Suprapubic skin (tissue), 4 donors: ENCODE measurements around the gene GFPT1. TPM values are rescaled to one million over a fixed set of nuclear protein-coding genes. Genes with fewer than 3 reads are reported as not detected.
"Not testable (repeated sequence)": the region's sequence is repeated elsewhere in the genome, so short reads cannot be mapped to it uniquely, and the experiment has no call there.

Experiments used
- DNase-seq, 2 donors: peaks; one replicate each; pipeline ENCODE4 v3.0.0-alpha.2; 2019; ENCODE audit warnings: low spot score in 2 of 2
- H3K27ac ChIP-seq: fragments of 200-600 bp; sonication (generic); one replicate; pipeline ENCODE4 v1.5.1; 2019
- H3K27me3 ChIP-seq: fragments of 200-600 bp; sonication (generic); one replicate; pipeline ENCODE4 v1.5.1; 2019
- H3K36me3 ChIP-seq: fragments of 200-600 bp; sonication (generic); one replicate; pipeline ENCODE4 v1.5.1; 2019
- H3K4me1 ChIP-seq: fragments of 200-600 bp; sonication (generic); one replicate; pipeline ENCODE4 v1.5.1; 2019
- H3K4me3 ChIP-seq: fragments of 200-600 bp; sonication (generic); one replicate; pipeline ENCODE4 v1.5.1; 2019; ENCODE audit warnings: mild to moderate bottlenecking
- H3K9me3 ChIP-seq: fragments of 200-600 bp; sonication (generic); one replicate; pipeline ENCODE4 v1.5.1; 2019
- EP300 ChIP-seq: sonication (generic); formaldehyde crosslinking; IDR thresholded peaks from one replicate; pipeline ENCODE4 v1.6.1; 2017; ENCODE audit warnings: antibody characterized with exemption
- POLR2A ChIP-seq, 2 donors: fragments of 450-650 bp; IDR thresholded peaks; one replicate each; pipeline ENCODE4 v1.6.1; 2017; ENCODE audit warnings: antibody characterized with exemption in 2 of 2, mild to moderate bottlenecking in 2 of 2, moderate library complexity in 2 of 2
- POLR2AphosphoS5 ChIP-seq, 3 donors: sonication (generic); formaldehyde crosslinking; IDR thresholded peaks; one replicate each; pipeline ENCODE4 v1.6.1; 2017; ENCODE audit warnings: antibody characterized with exemption in 3 of 3
- WGBS: methylation state at CpG from one replicate; pipeline ENCODE4 v1.1.5; 2018; 5-methylcytosine and 5-hydroxymethylcytosine counted together
- total RNA-seq, 4 donors: library from RNA; depleted of rRNA; stranded (reverse); fragments of >200 nt; gene quantifications; one replicate each; pipeline ENCODE4 v1.1.0, GENCODE V29; 2016
- TF ChIP-seq, protein P1 (sequence below), 2 donors: fragments of 200-600 bp in 1 of 2; fragments of 450-650 bp in 1 of 2; sonication (generic) in 1 of 2; IDR thresholded peaks; one replicate each; pipeline ENCODE4 v1.5.1; 2016 to 2019; ENCODE audit warnings: antibody characterized with exemption in 2 of 2, mild to moderate bottlenecking in 1 of 2, moderate library complexity in 1 of 2

Gene GFPT1
- total RNA-seq, 4 donors from 2014 or later: 10.0 to 17.0 (median 12.7) TPM

GRCh38 chr2:69372767-69373166 is 14.3 kb downstream of the GFPT1 start:
- TF ChIP-seq POLR2AphosphoS5 (IDR thresholded peaks at IDR 0.05): no peak
- TF ChIP-seq POLR2A (IDR thresholded peaks at IDR 0.05): no peak
- TF ChIP-seq, protein P1, sequence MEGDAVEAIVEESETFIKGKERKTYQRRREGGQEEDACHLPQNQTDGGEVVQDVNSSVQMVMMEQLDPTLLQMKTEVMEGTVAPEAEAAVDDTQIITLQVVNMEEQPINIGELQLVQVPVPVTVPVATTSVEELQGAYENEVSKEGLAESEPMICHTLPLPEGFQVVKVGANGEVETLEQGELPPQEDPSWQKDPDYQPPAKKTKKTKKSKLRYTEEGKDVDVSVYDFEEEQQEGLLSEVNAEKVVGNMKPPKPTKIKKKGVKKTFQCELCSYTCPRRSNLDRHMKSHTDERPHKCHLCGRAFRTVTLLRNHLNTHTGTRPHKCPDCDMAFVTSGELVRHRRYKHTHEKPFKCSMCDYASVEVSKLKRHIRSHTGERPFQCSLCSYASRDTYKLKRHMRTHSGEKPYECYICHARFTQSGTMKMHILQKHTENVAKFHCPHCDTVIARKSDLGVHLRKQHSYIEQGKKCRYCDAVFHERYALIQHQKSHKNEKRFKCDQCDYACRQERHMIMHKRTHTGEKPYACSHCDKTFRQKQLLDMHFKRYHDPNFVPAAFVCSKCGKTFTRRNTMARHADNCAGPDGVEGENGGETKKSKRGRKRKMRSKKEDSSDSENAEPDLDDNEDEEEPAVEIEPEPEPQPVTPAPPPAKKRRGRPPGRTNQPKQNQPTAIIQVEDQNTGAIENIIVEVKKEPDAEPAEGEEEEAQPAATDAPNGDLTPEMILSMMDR (IDR thresholded peaks at IDR 0.05): no peak
- no peak for TF ChIP-seq EP300
- peaks cover 53% of the 10 kb centered on the region for H3K36me3 ChIP-seq

GRCh38 chr2:69369802-69370201 is 17.2 kb downstream of the GFPT1 start:
- 97% methylated on average over 1 of the region's 1 CpG for WGBS
- TF ChIP-seq POLR2A (IDR thresholded peaks at IDR 0.05) (no peak), EP300 (no peak), POLR2AphosphoS5 (IDR thresholded peaks at IDR 0.05) (no peak)
- TF ChIP-seq, protein P1 (IDR thresholded peaks at IDR 0.05): no peak
- peaks cover 71% of the 10 kb centered on the region for H3K36me3 ChIP-seq

More at GRCh38 chr2:69372767-69373166, 14.3 kb downstream of the GFPT1 start:
- Histone ChIP-seq H3K4me1 (no peaks in the 10 kb centered on the region), H3K4me3 (no peak overlapping the region), H3K9me3 (no peaks in the 10 kb centered on the region), H3K27ac (no peak overlapping the region), H3K27me3 (no peaks in the 10 kb centered on the region)
- DNase-seq: no peak

DNA sequence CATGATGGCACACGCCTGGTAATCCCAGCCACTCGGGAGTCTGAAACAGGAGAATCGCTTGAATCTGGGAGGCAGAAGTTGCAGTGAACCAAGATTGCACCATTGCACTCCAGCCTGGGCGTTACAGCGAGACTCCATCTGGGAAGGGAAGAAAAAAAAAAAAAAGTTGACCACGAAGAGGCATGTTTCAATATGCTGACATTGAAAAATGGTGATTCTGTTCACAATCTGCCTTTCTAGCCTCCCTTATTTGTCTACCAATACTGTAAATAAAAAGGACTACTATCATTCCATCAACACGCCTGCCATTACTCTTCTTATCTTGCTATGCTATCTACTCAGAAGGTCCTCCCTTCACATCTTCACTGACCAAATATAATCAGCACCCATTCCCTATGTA is 18.4 kb downstream of the GFPT1 start:
- no peak for DNase-seq
- no peak overlapping the region for H3K4me3 ChIP-seq
- 89% methylated on average over 7 of the region's 7 CpGs for WGBS
- no peaks in the 10 kb centered on the region for H3K4me1 ChIP-seq
- H3K36me3 ChIP-seq: peaks cover 79% of the 10 kb centered on the region
- H3K27ac ChIP-seq: no peak overlapping the region
- H3K27me3 ChIP-seq: no peaks in the 10 kb centered on the region
- TF ChIP-seq, protein P1 (IDR thresholded peaks at IDR 0.05): no peak
- TF ChIP-seq POLR2AphosphoS5 (IDR thresholded peaks at IDR 0.05) (no peak), EP300 (no peak), POLR2A (IDR thresholded peaks at IDR 0.05) (no peak)
- no peaks in the 10 kb centered on the region for H3K9me3 ChIP-seq

More at GRCh38 chr2:69369802-69370201, 17.2 kb downstream of the GFPT1 start:
- Histone ChIP-seq H3K27me3 (no peaks in the 10 kb centered on the region), H3K4me1 (no peaks in the 10 kb centered on the region), H3K9me3 (no peaks in the 10 kb centered on the region), H3K27ac (no peak overlapping the region), H3K4me3 (no peak overlapping the region)
- no peak for DNase-seq

- H3K27ac ChIP-seq: no peak overlapping the region
- H3K27me3 ChIP-seq: no peaks in the 10 kb centered on the region
- peaks cover 97% of the 10 kb centered on the region for H3K36me3 ChIP-seq
- no peaks in the 10 kb centered on the region for H3K4me1 ChIP-seq
- H3K4me3 ChIP-seq: no peak overlapping the region
- TF ChIP-seq, protein P1 (IDR thresholded peaks at IDR 0.05): no peak
- TF ChIP-seq EP300: no peak
- TF ChIP-seq POLR2AphosphoS5 (IDR thresholded peaks at IDR 0.05): no peak
- TF ChIP-seq POLR2A (IDR thresholded peaks at IDR 0.05): no peak
- DNase-seq: no peak
- no peaks in the 10 kb centered on the region for H3K9me3 ChIP-seq
These were observed 27.7 kb downstream of the GFPT1 start for GRCh38 chr2:69359371-69359770.

DNA sequence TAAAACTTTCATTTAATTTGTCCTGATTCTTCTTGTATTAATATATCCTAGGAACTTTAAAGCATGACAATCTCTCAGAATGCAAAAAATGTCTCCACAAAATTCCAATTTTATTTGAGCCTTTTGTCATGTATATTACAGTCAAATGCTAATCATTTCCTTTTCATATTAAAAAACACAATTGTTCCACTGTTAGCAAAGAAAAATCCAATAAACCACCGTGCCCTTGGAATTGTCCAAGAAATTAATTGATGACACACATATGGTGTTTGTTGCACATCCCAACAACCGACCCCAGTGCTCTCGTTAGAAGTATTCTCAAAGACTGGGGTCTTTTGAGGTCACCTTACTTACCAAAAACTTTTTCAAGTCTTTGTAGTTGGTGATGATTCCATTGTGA is 28.1 kb downstream of the GFPT1 start:
- H3K36me3 ChIP-seq: peaks cover 99% of the 10 kb centered on the region
- 63% methylated on average over 3 of the region's 3 CpGs for WGBS
- DNase-seq: no peak
- TF ChIP-seq POLR2A (IDR thresholded peaks at IDR 0.05): no peak
- no peak for TF ChIP-seq POLR2AphosphoS5 (IDR thresholded peaks at IDR 0.05)
- no peak overlapping the region for H3K4me3 ChIP-seq
- H3K4me1 ChIP-seq: no peaks in the 10 kb centered on the region
- H3K27ac ChIP-seq: no peak overlapping the region
- no peaks in the 10 kb centered on the region for H3K27me3 ChIP-seq
- H3K9me3 ChIP-seq: no peaks in the 10 kb centered on the region

- Histone ChIP-seq H3K4me1 (no peaks in the 10 kb centered on the region), H3K9me3 (no peaks in the 10 kb centered on the region), H3K36me3 (peaks cover 95% of the 10 kb centered on the region)
These were observed 30.6 kb downstream of the GFPT1 start for GRCh38 chr2:69356471-69356870.

GRCh38 chr2:69354976-69355375 is 32.1 kb downstream of the GFPT1 start:
- H3K36me3 ChIP-seq: peaks cover 87% of the 10 kb centered on the region
- H3K4me3 ChIP-seq, H3K9me3 ChIP-seq: not testable (repeated sequence)

More at GRCh38 chr2:69356471-69356870, 30.6 kb downstream of the GFPT1 start:
- DNase-seq: no peak
- TF ChIP-seq EP300: no peak
- no peak for TF ChIP-seq POLR2AphosphoS5 (IDR thresholded peaks at IDR 0.05)
- TF ChIP-seq, protein P1 (IDR thresholded peaks at IDR 0.05): no peak
- no peak for TF ChIP-seq POLR2A (IDR thresholded peaks at IDR 0.05)
- WGBS: 92% methylated on average over 5 of the region's 5 CpGs
- Histone ChIP-seq H3K27ac (no peak overlapping the region), H3K27me3 (no peaks in the 10 kb centered on the region), H3K4me3 (no peak overlapping the region)

More at GRCh38 chr2:69354976-69355375, 32.1 kb downstream of the GFPT1 start:
- H3K4me1 ChIP-seq, H3K27me3 ChIP-seq, H3K27ac ChIP-seq, DNase-seq: not testable (repeated sequence)
- WGBS: 87% methylated on average over 3 of the region's 3 CpGs
